GM12872 (cell line): Measurements from ENCODE around the gene CUX1.

Experiments
- TF ChIP-seq, protein P1 (sequence below): IDR thresholded peaks from 3 replicates; pipeline ENCODE4 v1.5.1; 2011; ENCODE audit warnings: low read depth, mild to moderate bottlenecking, low read length, moderate library complexity; ENCODE audit not compliant: insufficient read depth

CUX1 gene

DNA sequence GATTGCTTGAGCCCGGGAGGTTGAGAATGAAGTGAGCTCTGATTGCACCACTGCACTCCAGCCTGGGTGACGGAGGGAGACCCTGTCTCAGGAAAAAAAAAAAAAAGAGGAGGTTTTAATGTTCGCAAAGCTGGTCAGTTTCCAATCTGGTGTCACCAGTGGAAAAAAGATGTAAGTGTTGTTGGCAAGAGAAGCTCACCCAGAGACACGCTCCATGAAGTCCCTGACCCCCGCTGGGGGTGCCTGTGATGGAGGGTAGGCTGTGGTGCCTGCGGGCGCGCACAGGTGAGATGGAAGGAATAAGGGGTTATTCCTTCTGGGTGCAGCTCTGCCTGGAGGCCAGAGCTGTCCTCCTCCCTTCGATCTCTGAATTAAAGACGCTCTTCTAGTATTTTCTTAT is 122.7 kb downstream of the CUX1 start:
- TF ChIP-seq, protein P1, sequence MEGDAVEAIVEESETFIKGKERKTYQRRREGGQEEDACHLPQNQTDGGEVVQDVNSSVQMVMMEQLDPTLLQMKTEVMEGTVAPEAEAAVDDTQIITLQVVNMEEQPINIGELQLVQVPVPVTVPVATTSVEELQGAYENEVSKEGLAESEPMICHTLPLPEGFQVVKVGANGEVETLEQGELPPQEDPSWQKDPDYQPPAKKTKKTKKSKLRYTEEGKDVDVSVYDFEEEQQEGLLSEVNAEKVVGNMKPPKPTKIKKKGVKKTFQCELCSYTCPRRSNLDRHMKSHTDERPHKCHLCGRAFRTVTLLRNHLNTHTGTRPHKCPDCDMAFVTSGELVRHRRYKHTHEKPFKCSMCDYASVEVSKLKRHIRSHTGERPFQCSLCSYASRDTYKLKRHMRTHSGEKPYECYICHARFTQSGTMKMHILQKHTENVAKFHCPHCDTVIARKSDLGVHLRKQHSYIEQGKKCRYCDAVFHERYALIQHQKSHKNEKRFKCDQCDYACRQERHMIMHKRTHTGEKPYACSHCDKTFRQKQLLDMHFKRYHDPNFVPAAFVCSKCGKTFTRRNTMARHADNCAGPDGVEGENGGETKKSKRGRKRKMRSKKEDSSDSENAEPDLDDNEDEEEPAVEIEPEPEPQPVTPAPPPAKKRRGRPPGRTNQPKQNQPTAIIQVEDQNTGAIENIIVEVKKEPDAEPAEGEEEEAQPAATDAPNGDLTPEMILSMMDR: no peak

DNA sequence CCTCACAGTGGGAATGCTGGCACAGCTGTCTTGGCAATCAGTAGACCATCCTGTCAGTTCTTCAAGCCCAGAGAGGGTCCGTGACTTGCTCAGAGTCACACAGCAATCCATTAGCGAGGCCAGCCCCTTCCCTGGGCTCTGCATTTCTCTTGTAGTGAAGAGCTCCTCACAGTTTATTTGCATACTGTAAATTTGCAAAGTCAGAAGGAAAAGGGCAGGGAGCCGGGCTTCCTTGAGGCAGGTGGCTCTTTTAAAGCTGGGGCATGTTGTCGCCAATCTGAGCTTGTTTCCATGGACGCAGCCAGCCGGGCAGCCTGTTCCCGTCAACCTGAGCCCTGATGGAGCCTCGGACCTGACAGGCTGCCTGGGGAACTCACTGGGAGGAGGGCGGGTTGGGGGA is 123.4 kb downstream of the CUX1 start:
- TF ChIP-seq, protein P1: no peak

DNA sequence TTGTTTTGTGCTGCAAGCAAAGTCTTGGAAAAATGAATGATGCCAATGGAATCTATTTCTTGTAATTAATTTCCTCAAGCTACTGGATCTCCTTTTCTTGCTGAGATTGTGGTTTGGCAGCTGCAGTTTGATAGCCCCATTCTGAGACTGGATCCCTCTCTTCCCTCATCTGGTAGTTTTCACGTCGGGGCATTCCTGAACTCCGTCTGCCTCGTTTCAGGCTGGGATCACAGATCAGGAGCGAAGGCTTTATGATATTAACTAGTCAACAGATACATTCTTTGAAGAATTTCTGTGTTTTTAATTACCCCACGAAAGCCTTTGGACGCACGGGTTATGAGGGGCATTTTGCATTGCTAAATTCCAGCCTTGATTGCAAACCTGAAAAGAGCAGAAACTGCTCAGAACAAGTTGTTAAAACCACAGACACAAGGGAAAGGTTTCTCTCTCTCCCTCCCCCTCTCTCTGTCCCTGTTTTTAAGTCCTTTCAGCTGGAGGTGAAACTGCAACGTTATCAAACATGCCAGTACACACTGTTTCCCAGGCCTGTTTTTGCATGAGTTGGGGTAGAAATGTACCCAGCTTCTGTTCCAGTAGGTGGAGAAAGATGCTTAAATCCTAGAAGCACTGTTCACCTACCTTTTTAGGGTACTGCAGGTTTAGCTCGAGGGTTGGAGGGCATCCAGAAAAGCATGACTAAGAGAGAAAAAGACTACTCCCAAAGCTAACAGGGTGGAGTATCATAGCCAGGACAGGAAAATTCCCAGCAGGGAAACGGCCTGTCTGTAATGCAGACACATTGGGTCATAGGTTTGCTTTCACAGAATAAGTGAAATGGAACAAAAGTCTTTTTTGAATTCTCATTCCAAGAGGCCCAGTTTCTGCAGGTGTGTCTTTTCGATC is 124.3 kb downstream of the CUX1 start:
- TF ChIP-seq, protein P1: no peak

DNA sequence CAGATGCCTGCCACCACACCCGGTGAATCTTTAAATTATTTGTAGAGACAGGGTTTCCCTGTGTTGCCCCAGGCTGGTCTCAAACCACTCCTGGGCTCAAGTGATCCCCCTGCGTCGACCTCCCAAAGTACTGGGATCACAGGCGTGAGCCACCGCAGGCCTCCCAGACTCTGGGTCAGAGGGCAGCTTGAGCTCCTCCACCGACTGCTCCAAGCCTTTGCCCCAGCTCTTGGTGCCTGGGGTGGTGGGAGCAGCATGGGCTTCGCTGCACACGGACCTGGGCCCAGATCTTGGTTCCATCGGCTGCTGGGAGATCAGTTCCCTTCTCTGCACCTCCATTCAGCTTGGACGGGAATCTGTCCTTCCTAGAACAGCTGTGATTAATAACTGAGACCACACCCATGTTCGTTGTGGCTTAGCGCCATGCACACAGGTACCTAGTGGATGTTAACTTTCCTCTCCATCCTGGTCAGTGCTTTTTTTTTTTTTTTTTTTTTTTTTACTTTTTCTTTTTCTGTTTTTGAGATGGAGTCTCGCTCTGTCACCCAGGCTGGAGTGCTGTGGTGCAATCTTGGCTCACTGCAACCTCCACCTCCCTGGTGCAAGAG is 125.3 kb downstream of the CUX1 start:
- TF ChIP-seq, protein P1: no peak

DNA sequence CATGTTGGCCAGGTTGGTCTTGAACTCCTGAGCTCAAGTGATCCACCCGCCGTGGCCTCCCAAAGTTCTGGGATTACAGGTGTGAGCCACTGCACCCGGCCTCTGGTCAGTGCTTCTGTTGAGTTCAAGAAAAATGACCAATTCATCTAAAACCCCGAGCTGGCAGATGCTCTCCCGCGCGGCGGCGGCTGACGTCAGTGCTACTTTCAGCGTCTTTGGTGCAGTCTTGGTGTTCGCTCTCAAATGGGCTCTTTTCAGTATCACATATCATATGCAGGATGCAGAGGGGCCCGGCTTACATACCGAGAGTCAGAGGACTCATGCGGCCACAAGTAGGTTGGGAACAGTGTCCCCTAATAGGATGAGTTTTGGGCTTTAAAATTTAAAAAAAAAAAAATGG is 125.9 kb downstream of the CUX1 start:
- TF ChIP-seq, protein P1: no peak

DNA sequence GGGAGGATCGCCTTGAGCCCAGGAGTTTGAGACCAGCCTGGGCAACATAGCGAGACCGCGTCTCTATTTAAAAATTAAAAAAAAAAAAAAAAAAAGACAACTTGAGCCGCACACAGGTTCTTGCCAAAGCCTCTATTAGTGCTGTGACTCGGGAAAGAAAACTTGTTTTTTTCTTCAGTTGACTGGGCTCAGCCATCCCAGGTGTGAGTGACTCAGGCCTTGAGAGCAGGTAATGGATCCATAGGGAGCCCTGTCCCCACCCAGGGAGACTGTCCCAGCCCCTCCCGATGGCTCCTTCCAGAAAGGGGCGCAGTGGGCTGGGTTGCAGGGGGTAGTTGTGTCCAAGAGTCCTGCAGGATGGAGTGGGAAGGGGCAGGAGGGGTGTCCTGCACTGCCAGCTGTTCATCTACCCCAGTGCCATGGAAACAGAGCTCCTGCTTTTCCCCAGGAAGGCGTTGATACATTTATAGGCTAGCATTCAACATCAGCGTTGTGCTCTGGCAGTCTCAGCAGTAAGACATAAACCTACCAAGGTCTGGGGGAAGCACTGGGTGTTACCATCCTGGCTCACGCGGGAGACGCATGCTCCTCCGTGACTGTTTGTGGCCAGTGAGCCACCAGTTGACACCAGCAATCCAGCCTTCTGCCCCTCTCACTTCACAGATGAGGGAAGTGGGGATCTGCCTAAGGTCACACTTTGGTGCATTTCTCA is 126.6 kb downstream of the CUX1 start:
- TF ChIP-seq, protein P1: no peak

DNA sequence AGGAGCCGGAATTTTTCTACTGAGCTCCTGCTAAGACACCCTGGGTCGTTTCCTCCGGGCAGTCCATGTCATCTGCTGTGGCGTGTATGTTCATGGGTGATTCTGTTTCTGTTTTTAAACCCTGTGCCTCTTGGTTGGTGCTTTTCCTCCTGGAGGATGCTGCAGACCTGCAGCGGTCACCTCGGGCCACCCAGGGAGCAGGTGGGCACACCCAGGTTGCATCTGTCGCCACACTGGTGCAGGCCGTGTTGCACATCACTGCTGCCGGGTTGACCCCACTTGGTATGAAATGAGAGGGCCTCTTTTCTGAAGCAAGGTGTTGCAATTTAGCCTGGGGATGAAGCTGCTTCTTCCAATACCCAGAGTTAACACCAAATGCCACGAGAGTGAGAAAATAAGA is 127.2 kb downstream of the CUX1 start:
- TF ChIP-seq, protein P1: no peak
